Stomach (tissue), 9 donors: ENCODE results near the gene FSTL3. TPM values are rescaled to one million over a fixed set of nuclear protein-coding genes. Genes with fewer than 3 reads are reported as not detected.
A peak's percentile ranks its signal among the peaks of the same experiment; 100 is the strongest.

Source experiments
- DNase-seq, 2 donors: peaks; one replicate each; pipeline versions ENCODE4 v3.0.0 to v3.0.0-alpha.2; 2013 to 2019
- H3K27ac ChIP-seq, 5 donors: fragments of 200-600 bp in 4 of 5; sonication (generic) in 4 of 5; one replicate each; pipeline ENCODE4 v1.5.1; 2013 to 2019; ENCODE audit warnings: mild to moderate bottlenecking in 1 of 5, moderate library complexity in 1 of 5
- H3K27me3 ChIP-seq, 3 donors: fragments of 200-600 bp; sonication (generic); one replicate each; pipeline ENCODE4 v1.5.1; 2017 to 2019; ENCODE audit warnings: mixed run types in 1 of 3
- H3K36me3 ChIP-seq, 4 donors: fragments of 200-600 bp; sonication (generic); 1 replicate in 3 of 4; 2 replicates in 1 of 4; pipeline ENCODE4 v1.5.1; 2016 to 2019
- H3K4me1 ChIP-seq, 4 donors: fragments of 200-600 bp; sonication (generic); one replicate each; pipeline ENCODE4 v1.5.1; 2016 to 2019
- H3K4me3 ChIP-seq, 4 donors: fragments of 200-600 bp; sonication (generic) in 3 of 4; one replicate each; pipeline ENCODE4 v1.5.1; 2016 to 2019; ENCODE audit warnings: mild to moderate bottlenecking in 1 of 4
- H3K9me3 ChIP-seq, 4 donors: fragments of 200-600 bp; sonication (generic); one replicate each; pipeline ENCODE4 v1.5.1; 2016 to 2019
- EP300 ChIP-seq: sonication (generic); formaldehyde crosslinking; IDR thresholded peaks from one replicate; pipeline ENCODE4 v1.6.1; 2017; ENCODE audit warnings: antibody characterized with exemption
- POLR2A ChIP-seq, 4 donors: fragments of 450-650 bp; IDR thresholded peaks; one replicate each; pipeline ENCODE4 v1.6.1; 2016; ENCODE audit warnings: antibody characterized with exemption in 4 of 4, control low read depth in 2 of 4, mild to moderate bottlenecking in 1 of 4, moderate library complexity in 1 of 4
- POLR2AphosphoS5 ChIP-seq, 3 donors: sonication (generic); formaldehyde crosslinking; IDR thresholded peaks; one replicate each; pipeline ENCODE4 v1.6.1; 2016; ENCODE audit warnings: antibody characterized with exemption in 3 of 3
- WGBS, 5 donors: extraction: QIAGEN DNeasy Blood & Tissue Kit in 3 of 5; methylation state at CpG; one replicate each; pipeline versions ENCODE4 v1.1.5 to v1.1.7; 2013 to 2018; 5-methylcytosine and 5-hydroxymethylcytosine counted together
- intact Hi-C: fragments of 100-400 bp; cut with DNase I; formaldehyde crosslinking; loops from one replicate; pipeline ENCODE4 v1.15.1; 2023; ENCODE audit warnings: low total_unique reads
- polyA plus RNA-seq, 3 donors: library from polyadenylated mRNA; stranded (reverse); fragments of 200-250 nt; gene quantifications; one replicate each; pipeline ENCODE4 v1.2.3, GENCODE V29; 2013
- total RNA-seq, 5 donors: library from RNA; depleted of rRNA; stranded (reverse); fragments of >200 nt; gene quantifications; one replicate each; pipeline versions ENCODE4 v1.1.0 to v1.2.3, GENCODE V29; 2014 to 2016
- TF ChIP-seq, protein P1 (sequence below), 7 experiments: fragments of 450-650 bp in 4 of 7; fragments of 200-600 bp in 3 of 7; sonication (generic) in 3 of 7; IDR thresholded peaks; one replicate each; pipeline ENCODE4 v1.5.1; 2016 to 2019; ENCODE audit warnings: antibody characterized with exemption in 7 of 7, control low read depth in 2 of 7, mild to moderate bottlenecking in 1 of 7
- donor health status: healthy with polysubstance abuse.
- donor health status: Bipolar disorder and iron deficiency.
- donor health status: healthy.

The FSTL3 gene
- total and polyA plus RNA-seq, 8 donors = 12.3 to 136 (median 28.3) TPM

DNA sequence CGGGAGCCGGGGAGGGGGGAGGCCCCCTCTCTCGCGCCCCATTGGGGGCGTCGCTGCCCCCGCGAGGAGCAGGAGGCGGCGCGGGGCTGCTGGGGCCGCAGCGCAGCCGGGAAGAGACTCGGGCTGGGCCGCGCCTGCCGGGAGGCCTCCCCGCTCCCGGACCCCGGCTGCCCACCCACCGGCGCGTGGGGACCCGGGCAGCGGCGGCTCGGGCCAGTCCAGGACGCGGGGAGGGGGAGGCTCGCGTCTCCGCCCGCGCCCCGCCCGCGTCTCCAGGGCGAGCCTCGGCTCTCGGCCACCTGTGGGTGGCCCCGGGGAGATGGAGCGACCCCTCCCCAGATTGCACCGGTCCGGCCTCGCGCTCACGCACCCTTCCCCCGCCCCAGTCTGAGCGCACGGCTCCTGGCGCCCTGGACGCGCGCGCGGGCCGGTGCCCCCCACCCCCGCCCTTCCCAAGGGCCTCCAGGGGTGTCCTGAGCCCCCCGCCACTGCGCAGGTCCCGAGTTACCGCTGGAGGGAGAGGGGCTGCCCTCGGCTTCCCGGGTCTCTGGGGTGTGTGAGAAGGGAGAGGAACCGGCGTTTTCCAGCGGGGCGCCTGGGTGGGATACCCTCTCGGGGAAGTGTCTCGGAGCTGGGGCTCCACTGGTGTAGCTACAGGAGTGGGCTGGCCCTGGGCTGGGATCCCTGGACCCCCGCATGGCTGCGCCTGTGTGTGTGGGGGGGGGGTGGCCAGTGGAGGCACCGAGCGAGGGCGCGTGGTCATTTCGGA is 33.2 kb downstream of the FSTL3 start:
- H3K36me3 ChIP-seq = no peaks in the 10 kb centered on the region
- H3K4me1 ChIP-seq = peaks cover 1 to 39% (median 32%) of the 10 kb centered on the region in 4 donors
- WGBS, 5 donors = 0 to 48% (median 4%) methylated on average over 2 to 77 of the region's 78 CpGs
- TF ChIP-seq, protein P1, sequence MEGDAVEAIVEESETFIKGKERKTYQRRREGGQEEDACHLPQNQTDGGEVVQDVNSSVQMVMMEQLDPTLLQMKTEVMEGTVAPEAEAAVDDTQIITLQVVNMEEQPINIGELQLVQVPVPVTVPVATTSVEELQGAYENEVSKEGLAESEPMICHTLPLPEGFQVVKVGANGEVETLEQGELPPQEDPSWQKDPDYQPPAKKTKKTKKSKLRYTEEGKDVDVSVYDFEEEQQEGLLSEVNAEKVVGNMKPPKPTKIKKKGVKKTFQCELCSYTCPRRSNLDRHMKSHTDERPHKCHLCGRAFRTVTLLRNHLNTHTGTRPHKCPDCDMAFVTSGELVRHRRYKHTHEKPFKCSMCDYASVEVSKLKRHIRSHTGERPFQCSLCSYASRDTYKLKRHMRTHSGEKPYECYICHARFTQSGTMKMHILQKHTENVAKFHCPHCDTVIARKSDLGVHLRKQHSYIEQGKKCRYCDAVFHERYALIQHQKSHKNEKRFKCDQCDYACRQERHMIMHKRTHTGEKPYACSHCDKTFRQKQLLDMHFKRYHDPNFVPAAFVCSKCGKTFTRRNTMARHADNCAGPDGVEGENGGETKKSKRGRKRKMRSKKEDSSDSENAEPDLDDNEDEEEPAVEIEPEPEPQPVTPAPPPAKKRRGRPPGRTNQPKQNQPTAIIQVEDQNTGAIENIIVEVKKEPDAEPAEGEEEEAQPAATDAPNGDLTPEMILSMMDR (IDR thresholded peaks at IDR 0.05) = no peak
- TF ChIP-seq POLR2AphosphoS5 (IDR thresholded peaks at IDR 0.05) = no peak
- TF ChIP-seq POLR2A (IDR thresholded peaks at IDR 0.05) = no peak
- TF ChIP-seq EP300 = no peak
- H3K27me3 ChIP-seq = peaks cover 0 to 47% (median 15%) of the 10 kb centered on the region in 3 donors
- H3K4me3 ChIP-seq = peak overlapping the region; percentile 61 to 76 (median 64)
- H3K9me3 ChIP-seq = no peaks in the 10 kb centered on the region
- intact Hi-C loops = no loop called here
- peak overlapping the region; percentile 48 to 84 (median 63) for H3K27ac ChIP-seq
- peak in 1 of 2 donors; percentile 54 for DNase-seq

DNA sequence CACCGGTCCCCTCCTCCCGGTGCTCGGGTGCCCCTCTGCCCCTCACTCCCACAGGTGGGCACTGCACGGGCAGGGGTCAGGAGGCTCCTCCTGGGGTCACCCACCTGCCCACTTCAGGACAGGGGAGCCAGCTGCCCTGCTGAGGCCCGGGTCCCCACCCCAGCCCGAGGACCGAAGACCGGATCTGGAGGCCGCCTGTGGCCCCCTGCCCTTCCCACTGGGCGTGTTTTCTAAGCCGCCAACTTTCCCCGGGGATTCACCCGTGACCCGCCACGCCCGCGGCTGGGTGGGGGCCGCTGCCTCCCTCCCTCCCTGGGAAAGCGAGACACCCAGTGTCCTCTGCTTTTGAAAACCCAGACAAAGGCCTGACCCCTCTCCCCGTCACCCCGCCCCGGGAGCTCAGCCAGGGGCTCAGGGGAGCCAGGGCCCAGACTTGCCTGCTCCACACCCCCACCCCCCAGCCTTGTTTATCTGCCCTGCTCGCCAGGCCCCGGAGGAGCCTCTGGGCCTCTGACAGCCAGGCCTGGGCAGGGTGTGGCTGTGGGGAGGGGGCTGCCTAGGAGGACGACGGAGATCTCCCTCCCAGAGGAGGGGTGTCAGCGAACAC is 33.9 kb downstream of the FSTL3 start:
- intact Hi-C loops = no loop called here
- H3K4me3 ChIP-seq = peak overlapping the region; percentile 61 to 76 (median 64)
- H3K9me3 ChIP-seq = peaks cover 0 to 2% (median 0%) of the 10 kb centered on the region in 4 donors
- peaks cover 0 to 35% (median 29%) of the 10 kb centered on the region in 4 donors for H3K4me1 ChIP-seq
- TF ChIP-seq EP300 = no peak
- TF ChIP-seq POLR2AphosphoS5 (IDR thresholded peaks at IDR 0.05) = no peak
- no peak for TF ChIP-seq POLR2A (IDR thresholded peaks at IDR 0.05)
- TF ChIP-seq, protein P1 (IDR thresholded peaks at IDR 0.05) = no peak
- 3 to 27% (median 14%) methylated on average over 23 to 27 of the region's 27 CpGs for WGBS, 5 donors
- peaks cover 0 to 1% (median 0%) of the 10 kb centered on the region in 4 donors for H3K36me3 ChIP-seq
- DNase-seq = peak in 1 of 2 donors; percentile 58
- H3K27me3 ChIP-seq = peaks cover 0 to 41% (median 15%) of the 10 kb centered on the region in 3 donors
- peak overlapping the region; percentile 48 to 84 (median 63) for H3K27ac ChIP-seq

DNA sequence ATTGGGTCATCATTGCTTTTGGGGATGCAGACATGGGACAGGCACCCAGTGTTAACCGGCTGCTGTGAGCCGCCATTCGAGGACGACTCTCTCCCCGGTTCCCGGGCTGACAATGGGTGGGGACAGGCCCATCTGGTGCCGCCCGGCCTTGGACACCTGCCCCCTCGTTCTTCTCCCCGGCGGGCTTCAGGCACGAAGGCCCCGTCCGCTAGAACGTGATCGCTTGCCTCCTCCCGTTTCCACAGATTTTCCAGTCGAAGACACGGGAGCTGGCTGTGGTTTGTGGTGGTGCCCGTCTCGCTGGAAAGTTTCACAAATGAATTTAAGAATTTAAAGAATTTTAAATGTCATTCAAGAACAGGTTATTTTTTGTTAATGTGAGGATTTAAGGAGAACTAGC is 34.6 kb downstream of the FSTL3 start:
- no peak for DNase-seq
- Histone ChIP-seq H3K4me3 (peak overlapping the region in 3 of 4 donors; percentile 61 to 68 (median 61)), H3K4me1 (peaks cover 0 to 35% (median 29%) of the 10 kb centered on the region in 4 donors), H3K27ac (peak overlapping the region in 3 of 5 donors; percentile 63 to 84 (median 73)), H3K36me3 (peaks cover 0 to 7% (median 0%) of the 10 kb centered on the region in 4 donors), H3K9me3 (peaks cover 0 to 9% (median 3%) of the 10 kb centered on the region in 4 donors), H3K27me3 (peaks cover 0 to 36% (median 15%) of the 10 kb centered on the region in 3 donors)
- intact Hi-C loops = no loop called here
- WGBS, 5 donors = 62 to 74% (median 66%) methylated on average over 20 to 21 of the region's 21 CpGs
- TF ChIP-seq, protein P1 (IDR thresholded peaks at IDR 0.05) = no peak
- TF ChIP-seq POLR2AphosphoS5 (IDR thresholded peaks at IDR 0.05) (no peak), POLR2A (IDR thresholded peaks at IDR 0.05) (no peak), EP300 (no peak)

DNA sequence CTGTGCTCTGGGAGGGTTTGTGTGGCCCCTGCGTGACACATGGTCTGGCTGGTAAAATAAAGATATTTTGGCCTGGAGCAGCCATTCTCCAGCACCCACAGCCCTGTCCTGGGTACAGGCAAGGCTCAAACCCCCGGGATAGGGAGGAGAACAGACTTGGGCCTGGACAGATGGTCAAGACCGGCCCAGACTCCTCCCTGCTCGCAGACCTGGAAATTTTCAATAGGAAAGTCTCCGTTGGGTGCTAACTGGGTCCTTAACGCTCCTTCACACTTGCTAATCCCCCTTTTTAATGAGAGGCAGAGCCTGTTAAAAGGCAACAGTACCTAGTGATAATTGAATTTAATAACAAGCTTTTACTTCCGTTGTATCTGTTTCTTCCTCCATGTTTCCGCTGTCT is 35.1 kb downstream of the FSTL3 start:
- DNase-seq = no peak
- WGBS, 5 donors = 72 to 83% (median 78%) methylated on average over 8 of the region's 8 CpGs
- TF ChIP-seq POLR2A (IDR thresholded peaks at IDR 0.05) (no peak), POLR2AphosphoS5 (IDR thresholded peaks at IDR 0.05) (no peak), EP300 (no peak)
- TF ChIP-seq, protein P1 (IDR thresholded peaks at IDR 0.05) = no peak
- Histone ChIP-seq H3K4me1 (peaks cover 0 to 35% (median 29%) of the 10 kb centered on the region in 4 donors), H3K27me3 (peaks cover 0 to 36% (median 15%) of the 10 kb centered on the region in 3 donors), H3K4me3 (no peak overlapping the region), H3K27ac (peak overlapping the region in 3 of 5 donors; percentile 63 to 84 (median 73)), H3K9me3 (peaks cover 0 to 10% (median 3%) of the 10 kb centered on the region in 4 donors), H3K36me3 (peaks cover 0 to 7% (median 0%) of the 10 kb centered on the region in 4 donors)
- intact Hi-C loops = no loop called here
